Activated B cell treated with CpG ODN at 0.5 μM for 24 hours (primary cell): ENCODE results near the gene DLG2. TPM values are rescaled to one million over a fixed set of nuclear protein-coding genes. Genes with fewer than 3 reads are reported as not detected.

Experiments used
- ATAC-seq: fragments of 200-7000 bp; cut with Tn5 transposase; one replicate; pipeline ENCODE4 v1.10.0; 2021; ENCODE audit warnings: low read depth, mild to moderate bottlenecking, moderate library complexity
- CTCF ChIA-PET: fragments of 350-600 bp; sonication (Branson Sonifier 250); formaldehyde crosslinking; loops from one replicate; lab custom pipeline; 2021; ENCODE audit warnings: antibody characterized with exemption; lab: Charles Lee
- POLR2A ChIA-PET: fragments of 350-600 bp; sonication (Branson Sonifier 250); formaldehyde crosslinking; loops from one replicate; lab custom pipeline; 2021; ENCODE audit warnings: antibody characterized with exemption; lab: Charles Lee
- DNase-seq: peaks from one replicate; pipeline ENCODE4 v3.0.0; 2022
- H3K27ac Mint-ChIP-seq: one replicate; pipeline ENCODE4 v1.8.0; 2020; ENCODE audit warnings: mixed read lengths
- H3K27me3 Mint-ChIP-seq: one replicate; pipeline ENCODE4 v1.8.0; 2021; ENCODE audit warnings: mixed read lengths
- H3K36me3 Mint-ChIP-seq: one replicate; pipeline ENCODE4 v1.8.0; 2021; ENCODE audit warnings: low read depth, mixed read lengths
- H3K4me1 Mint-ChIP-seq: one replicate; pipeline ENCODE4 v1.8.0; 2021; ENCODE audit warnings: mixed read lengths
- H3K4me3 Mint-ChIP-seq: one replicate; pipeline ENCODE4 v1.8.0; 2020; ENCODE audit warnings: mild to moderate bottlenecking, mixed read lengths
- H3K9me3 Mint-ChIP-seq: one replicate; pipeline ENCODE4 v1.8.0; 2020; ENCODE audit warnings: mixed read lengths
- intact Hi-C: fragments of 100-400 bp; cut with micrococcal nuclease; formaldehyde crosslinking; loops from one replicate; pipeline ENCODE4 v1.15.1; 2024
- total RNA-seq: library from RNA; stranded (reverse); gene quantifications from 2 replicates; pipeline ENCODE4 v1.2.3, GENCODE V29; 2022
- TF ChIP-seq, protein P1 (sequence below): fragments of 200-600 bp; IDR thresholded peaks from one replicate; pipeline ENCODE4 v1.8.0; 2022; ENCODE audit warnings: antibody characterized with exemption, mild to moderate bottlenecking

Gene DLG2
- total RNA-seq, 1 donor from 2014 or later, result 2.7 TPM

GRCh38 chr11:84969103-84969502 lies 658.0 kb downstream of the DLG2 start:
- intact Hi-C loops, result no loop called here
- peaks cover 3% of the 10 kb centered on the region for H3K9me3 Mint-ChIP-seq
- no peak for DNase-seq
- no peaks in the 10 kb centered on the region for H3K27me3 Mint-ChIP-seq
- CTCF ChIA-PET, result no interaction called here
- H3K36me3 Mint-ChIP-seq, result no peaks in the 10 kb centered on the region
- no peak for ATAC-seq
- no peak overlapping the region for H3K27ac Mint-ChIP-seq
- H3K4me1 Mint-ChIP-seq, result no peaks in the 10 kb centered on the region
- no peak overlapping the region for H3K4me3 Mint-ChIP-seq
- POLR2A ChIA-PET, result interaction anchor here (0.6 kb wide), 1 partner anchor 1261 kb away, joined by 3 read pairs; no protein-coding TSS in a partner anchor
- TF ChIP-seq, protein P1, sequence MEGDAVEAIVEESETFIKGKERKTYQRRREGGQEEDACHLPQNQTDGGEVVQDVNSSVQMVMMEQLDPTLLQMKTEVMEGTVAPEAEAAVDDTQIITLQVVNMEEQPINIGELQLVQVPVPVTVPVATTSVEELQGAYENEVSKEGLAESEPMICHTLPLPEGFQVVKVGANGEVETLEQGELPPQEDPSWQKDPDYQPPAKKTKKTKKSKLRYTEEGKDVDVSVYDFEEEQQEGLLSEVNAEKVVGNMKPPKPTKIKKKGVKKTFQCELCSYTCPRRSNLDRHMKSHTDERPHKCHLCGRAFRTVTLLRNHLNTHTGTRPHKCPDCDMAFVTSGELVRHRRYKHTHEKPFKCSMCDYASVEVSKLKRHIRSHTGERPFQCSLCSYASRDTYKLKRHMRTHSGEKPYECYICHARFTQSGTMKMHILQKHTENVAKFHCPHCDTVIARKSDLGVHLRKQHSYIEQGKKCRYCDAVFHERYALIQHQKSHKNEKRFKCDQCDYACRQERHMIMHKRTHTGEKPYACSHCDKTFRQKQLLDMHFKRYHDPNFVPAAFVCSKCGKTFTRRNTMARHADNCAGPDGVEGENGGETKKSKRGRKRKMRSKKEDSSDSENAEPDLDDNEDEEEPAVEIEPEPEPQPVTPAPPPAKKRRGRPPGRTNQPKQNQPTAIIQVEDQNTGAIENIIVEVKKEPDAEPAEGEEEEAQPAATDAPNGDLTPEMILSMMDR, result no peak

GRCh38 chr11:84965484-84965883 lies 661.7 kb downstream of the DLG2 start:
- H3K27ac Mint-ChIP-seq, result no peak overlapping the region
- TF ChIP-seq, protein P1, result no peak
- CTCF ChIA-PET, result no interaction called here
- H3K27me3 Mint-ChIP-seq, result no peaks in the 10 kb centered on the region
- intact Hi-C loops, result no loop called here
- POLR2A ChIA-PET, result no interaction called here
- peaks cover 3% of the 10 kb centered on the region for H3K9me3 Mint-ChIP-seq
- ATAC-seq (no peak), DNase-seq (no peak)
- no peak overlapping the region for H3K4me3 Mint-ChIP-seq
- H3K4me1 Mint-ChIP-seq, result no peaks in the 10 kb centered on the region
- no peaks in the 10 kb centered on the region for H3K36me3 Mint-ChIP-seq

- intact Hi-C loops, result no loop called here
- ATAC-seq (no peak), DNase-seq (no peak)
- H3K9me3 Mint-ChIP-seq, result no peaks in the 10 kb centered on the region
- H3K4me3 Mint-ChIP-seq, result no peak overlapping the region
- no peak overlapping the region for H3K27ac Mint-ChIP-seq
- POLR2A ChIA-PET, result no interaction called here
- TF ChIP-seq, protein P1, result no peak
- CTCF ChIA-PET, result no interaction called here
- H3K27me3 Mint-ChIP-seq, result no peaks in the 10 kb centered on the region
- no peaks in the 10 kb centered on the region for H3K4me1 Mint-ChIP-seq
- no peaks in the 10 kb centered on the region for H3K36me3 Mint-ChIP-seq
Measured at GRCh38 chr11:84963240-84963639, 663.9 kb downstream of the DLG2 start.

GRCh38 chr11:84962018-84962417 lies 665.1 kb downstream of the DLG2 start:
- POLR2A ChIA-PET, result no interaction called here
- CTCF ChIA-PET, result no interaction called here
- no peak for ATAC-seq
- H3K4me3 Mint-ChIP-seq, result no peak overlapping the region
- H3K27me3 Mint-ChIP-seq, result no peaks in the 10 kb centered on the region
- H3K9me3 Mint-ChIP-seq, result no peaks in the 10 kb centered on the region
- no peaks in the 10 kb centered on the region for H3K36me3 Mint-ChIP-seq
- DNase-seq, result no peak
- TF ChIP-seq, protein P1, result no peak
- no peaks in the 10 kb centered on the region for H3K4me1 Mint-ChIP-seq
- intact Hi-C loops, result no loop called here
- H3K27ac Mint-ChIP-seq, result no peak overlapping the region

GRCh38 chr11:84958295-84958694 lies 668.8 kb downstream of the DLG2 start:
- POLR2A ChIA-PET, result no interaction called here
- H3K4me3 Mint-ChIP-seq, result no peak overlapping the region
- H3K27ac Mint-ChIP-seq, result no peak overlapping the region
- ATAC-seq (no peak), DNase-seq (no peak)
- intact Hi-C loops, result no loop called here
- H3K4me1 Mint-ChIP-seq, result no peaks in the 10 kb centered on the region
- H3K27me3 Mint-ChIP-seq, result no peaks in the 10 kb centered on the region
- TF ChIP-seq, protein P1, result no peak
- CTCF ChIA-PET, result no interaction called here
- no peaks in the 10 kb centered on the region for H3K36me3 Mint-ChIP-seq
- H3K9me3 Mint-ChIP-seq, result no peaks in the 10 kb centered on the region
